Amniotic epithelial cell (primary cell): Measurements from ENCODE around the gene SOX8.

ENCODE experiments used
- DNase-seq: peaks from one replicate; pipeline ENCODE4 v3.0.0-alpha.2; 2010; ENCODE audit warnings: low read depth

Gene SOX8

GRCh38 chr16:1009358-1010150 is 28.0 kb downstream of the SOX8 start:
- no peak for DNase-seq

GRCh38 chr16:1010251-1010650 is 28.7 kb downstream of the SOX8 start:
- no peak for DNase-seq

- no peak for DNase-seq
These were observed 29.2 kb downstream of the SOX8 start for GRCh38 chr16:1010815-1011214.

GRCh38 chr16:1011316-1012082 is 29.9 kb downstream of the SOX8 start:
- no peak for DNase-seq

GRCh38 chr16:1012135-1012534 is 30.6 kb downstream of the SOX8 start:
- no peak for DNase-seq

- DNase-seq, result no peak
These were observed 31.4 kb downstream of the SOX8 start for GRCh38 chr16:1012722-1013592.

GRCh38 chr16:1013593-1013900 is 32.0 kb downstream of the SOX8 start:
- no peak for DNase-seq

- no peak for DNase-seq
These were observed 32.7 kb downstream of the SOX8 start for GRCh38 chr16:1014221-1014620.

- DNase-seq, result no peak
These were observed 33.4 kb downstream of the SOX8 start for GRCh38 chr16:1014771-1015495.

GRCh38 chr16:1018447-1019198 is 37.1 kb downstream of the SOX8 start:
- no peak for DNase-seq

- peak; percentile 21 for DNase-seq
These were observed 37.9 kb downstream of the SOX8 start for GRCh38 chr16:1019231-1020090.

GRCh38 chr16:1020091-1020399 is 38.5 kb downstream of the SOX8 start:
- DNase-seq, result no peak

- DNase-seq, result no peak
These were observed 39.0 kb downstream of the SOX8 start for GRCh38 chr16:1020591-1020990.

- DNase-seq, result no peak
These were observed 40.1 kb downstream of the SOX8 start for GRCh38 chr16:1021553-1022160.

GRCh38 chr16:1022466-1022865 is 40.9 kb downstream of the SOX8 start:
- no peak for DNase-seq

- no peak for DNase-seq
These were observed 42.6 kb downstream of the SOX8 start for GRCh38 chr16:1024138-1024537.

GRCh38 chr16:1025183-1025809 is 43.7 kb downstream of the SOX8 start:
- DNase-seq, result peak; percentile 6

GRCh38 chr16:1026057-1026783 is 44.6 kb downstream of the SOX8 start:
- no peak for DNase-seq
